Parathyroid adenoma (tissue), 2 donors: ENCODE results near the gene FAM120B.
A peak's percentile ranks its signal among the peaks of the same experiment; 100 is the strongest.

Source experiments
- H2AFZ ChIP-seq: fragments of 300-600 bp; sonication (generic); one replicate; pipeline ENCODE4 v1.7.0; 2017; ENCODE audit warnings: antibody characterized with exemption, mild to moderate bottlenecking
- H3K27ac ChIP-seq: fragments of 300-600 bp; sonication (generic); one replicate; pipeline ENCODE4 v1.7.0; 2017
- H3K27me3 ChIP-seq: fragments of 300-600 bp; sonication (generic); one replicate; pipeline ENCODE4 v1.7.0; 2017; ENCODE audit warnings: low read length; ENCODE audit not compliant: control insufficient read depth, insufficient read depth
- H3K36me3 ChIP-seq: fragments of 300-600 bp; sonication (generic); one replicate; pipeline ENCODE4 v1.7.0; 2017; ENCODE audit warnings: low read length; ENCODE audit not compliant: control insufficient read depth, insufficient read depth
- H3K4me1 ChIP-seq: fragments of 300-600 bp; sonication (generic); one replicate; pipeline ENCODE4 v1.7.0; 2017; ENCODE audit warnings: control low read depth
- H3K4me2 ChIP-seq: fragments of 300-600 bp; sonication (generic); one replicate; pipeline ENCODE4 v1.7.0; 2017; ENCODE audit warnings: low read length
- H3K4me3 ChIP-seq: fragments of 300-600 bp; sonication (generic); one replicate; pipeline ENCODE4 v1.7.0; 2017; ENCODE audit warnings: low read depth, low read length
- H3K79me2 ChIP-seq: fragments of 300-600 bp; sonication (generic); one replicate; pipeline ENCODE4 v1.7.0; 2017; ENCODE audit warnings: control low read depth
- H3K9ac ChIP-seq: fragments of 300-600 bp; sonication (generic); one replicate; pipeline ENCODE4 v1.7.0; 2017; ENCODE audit warnings: mild to moderate bottlenecking
- H3K9me3 ChIP-seq: fragments of 300-600 bp; sonication (generic); one replicate; pipeline ENCODE4 v1.7.0; 2017; ENCODE audit warnings: low read length; ENCODE audit not compliant: control insufficient read depth
- TF ChIP-seq, protein P1 (sequence below): fragments of 300-600 bp; sonication (generic); IDR thresholded peaks from one replicate; pipeline ENCODE4 v1.7.0; 2017; ENCODE audit warnings: antibody characterized with exemption, mild to moderate bottlenecking
- donor health status: primary hyperparathyroidism.

The FAM120B gene

DNA sequence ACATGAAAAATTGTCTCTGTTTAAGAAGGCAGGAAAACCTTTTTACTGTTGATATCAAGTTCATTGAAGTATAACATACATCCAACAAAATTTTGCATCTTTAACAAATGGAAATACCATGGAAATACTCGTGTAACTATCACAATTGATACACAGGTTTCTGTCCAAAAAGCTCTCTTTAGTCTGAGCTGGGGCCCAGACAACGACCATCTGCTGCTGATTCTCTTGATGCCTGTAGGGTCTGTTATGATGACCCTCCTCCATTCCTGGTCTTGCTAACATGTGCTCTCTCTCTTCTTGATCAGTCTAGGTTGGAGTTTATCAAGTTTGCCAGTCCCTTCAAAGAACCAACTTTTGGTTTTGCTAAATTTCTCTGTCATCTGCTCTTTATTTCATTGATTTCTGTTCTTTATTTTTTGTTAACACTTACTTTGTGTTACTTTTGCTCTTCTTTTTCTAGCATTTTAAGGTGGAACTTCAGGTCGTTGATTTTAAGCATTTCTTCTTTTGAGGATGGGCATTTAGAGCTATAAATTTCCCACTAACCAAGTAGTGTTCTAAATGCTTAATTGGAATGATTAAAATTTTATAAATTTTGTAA is 129.8 kb downstream of the FAM120B start:
- Histone ChIP-seq H3K9ac (no peak overlapping the region), H3K27me3 (no peaks in the 10 kb centered on the region), H3K4me2 (no peak overlapping the region), H3K4me1 (peaks cover 7% of the 10 kb centered on the region), H3K4me3 (no peak overlapping the region), H3K9me3 (no peaks in the 10 kb centered on the region), H2AFZ (no peak overlapping the region), H3K79me2 (no peaks in the 10 kb centered on the region), H3K27ac (no peak overlapping the region), H3K36me3 (no peaks in the 10 kb centered on the region)
- TF ChIP-seq, protein P1, sequence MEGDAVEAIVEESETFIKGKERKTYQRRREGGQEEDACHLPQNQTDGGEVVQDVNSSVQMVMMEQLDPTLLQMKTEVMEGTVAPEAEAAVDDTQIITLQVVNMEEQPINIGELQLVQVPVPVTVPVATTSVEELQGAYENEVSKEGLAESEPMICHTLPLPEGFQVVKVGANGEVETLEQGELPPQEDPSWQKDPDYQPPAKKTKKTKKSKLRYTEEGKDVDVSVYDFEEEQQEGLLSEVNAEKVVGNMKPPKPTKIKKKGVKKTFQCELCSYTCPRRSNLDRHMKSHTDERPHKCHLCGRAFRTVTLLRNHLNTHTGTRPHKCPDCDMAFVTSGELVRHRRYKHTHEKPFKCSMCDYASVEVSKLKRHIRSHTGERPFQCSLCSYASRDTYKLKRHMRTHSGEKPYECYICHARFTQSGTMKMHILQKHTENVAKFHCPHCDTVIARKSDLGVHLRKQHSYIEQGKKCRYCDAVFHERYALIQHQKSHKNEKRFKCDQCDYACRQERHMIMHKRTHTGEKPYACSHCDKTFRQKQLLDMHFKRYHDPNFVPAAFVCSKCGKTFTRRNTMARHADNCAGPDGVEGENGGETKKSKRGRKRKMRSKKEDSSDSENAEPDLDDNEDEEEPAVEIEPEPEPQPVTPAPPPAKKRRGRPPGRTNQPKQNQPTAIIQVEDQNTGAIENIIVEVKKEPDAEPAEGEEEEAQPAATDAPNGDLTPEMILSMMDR: no peak

DNA sequence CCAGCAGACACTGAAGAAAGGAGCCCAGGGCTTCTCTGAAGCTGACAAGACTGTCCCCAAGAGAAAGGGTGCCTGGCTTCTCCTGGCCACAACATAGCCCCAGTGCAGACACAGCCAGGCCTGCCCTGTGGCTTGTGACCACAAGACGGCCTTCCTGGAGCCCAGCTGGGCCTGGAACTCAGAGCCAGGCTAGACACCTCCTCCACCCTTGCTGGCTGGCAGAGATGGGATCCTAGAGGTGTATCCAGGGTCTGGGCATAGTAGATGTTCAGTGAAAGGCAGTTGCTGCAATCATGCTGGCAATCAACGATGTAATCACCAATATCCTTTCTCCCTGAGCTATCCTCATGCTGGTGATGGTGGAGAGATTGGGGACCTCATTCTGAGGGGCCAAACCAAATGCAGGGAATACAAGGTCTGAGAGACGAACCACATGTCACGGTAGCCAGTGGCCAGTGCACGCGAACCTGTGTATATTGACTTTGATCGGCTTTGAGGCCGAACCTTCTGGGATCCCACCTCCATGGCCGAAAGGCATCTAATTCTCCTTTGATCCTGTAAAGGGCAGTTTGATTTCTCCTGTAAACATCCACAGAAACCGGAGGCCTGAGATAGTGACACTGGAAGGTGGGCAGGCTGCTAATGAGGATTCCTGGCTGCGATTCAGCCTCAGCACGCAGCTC is 131.3 kb downstream of the FAM120B start:
- H2AFZ ChIP-seq: peak overlapping the region; percentile 64
- H3K4me1 ChIP-seq: peaks cover 7% of the 10 kb centered on the region
- H3K4me2 ChIP-seq: peak overlapping the region; percentile 48
- H3K9me3 ChIP-seq: no peaks in the 10 kb centered on the region
- TF ChIP-seq, protein P1: no peak
- no peak overlapping the region for H3K27ac ChIP-seq
- no peaks in the 10 kb centered on the region for H3K27me3 ChIP-seq
- no peak overlapping the region for H3K4me3 ChIP-seq
- H3K36me3 ChIP-seq: no peaks in the 10 kb centered on the region
- H3K79me2 ChIP-seq: no peaks in the 10 kb centered on the region
- H3K9ac ChIP-seq: no peak overlapping the region

DNA sequence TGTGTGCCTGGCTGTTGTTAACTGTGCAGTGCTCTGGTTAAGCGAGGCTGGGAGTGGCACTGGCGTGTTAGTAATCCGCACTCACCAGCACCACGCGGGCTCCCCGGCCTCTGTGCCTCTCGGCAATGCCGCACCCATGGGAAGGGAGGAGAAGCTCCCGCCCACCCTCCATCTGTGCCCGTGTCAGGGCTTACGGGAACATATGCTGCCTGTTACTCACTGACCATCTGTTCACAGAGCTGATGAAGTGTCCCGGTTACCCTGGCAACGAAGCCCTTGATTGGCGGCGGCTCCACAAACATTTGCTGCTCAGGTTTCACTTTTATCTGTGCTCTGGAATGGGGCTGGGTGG is 131.8 kb downstream of the FAM120B start:
- H3K4me1 ChIP-seq: peaks cover 7% of the 10 kb centered on the region
- no peak overlapping the region for H3K4me3 ChIP-seq
- H3K9ac ChIP-seq: no peak overlapping the region
- no peaks in the 10 kb centered on the region for H3K79me2 ChIP-seq
- TF ChIP-seq, protein P1: no peak
- H3K9me3 ChIP-seq: no peaks in the 10 kb centered on the region
- H3K27me3 ChIP-seq: no peaks in the 10 kb centered on the region
- peak overlapping the region; percentile 48 for H3K4me2 ChIP-seq
- no peak overlapping the region for H3K27ac ChIP-seq
- no peaks in the 10 kb centered on the region for H3K36me3 ChIP-seq
- peak overlapping the region; percentile 64 for H2AFZ ChIP-seq

DNA sequence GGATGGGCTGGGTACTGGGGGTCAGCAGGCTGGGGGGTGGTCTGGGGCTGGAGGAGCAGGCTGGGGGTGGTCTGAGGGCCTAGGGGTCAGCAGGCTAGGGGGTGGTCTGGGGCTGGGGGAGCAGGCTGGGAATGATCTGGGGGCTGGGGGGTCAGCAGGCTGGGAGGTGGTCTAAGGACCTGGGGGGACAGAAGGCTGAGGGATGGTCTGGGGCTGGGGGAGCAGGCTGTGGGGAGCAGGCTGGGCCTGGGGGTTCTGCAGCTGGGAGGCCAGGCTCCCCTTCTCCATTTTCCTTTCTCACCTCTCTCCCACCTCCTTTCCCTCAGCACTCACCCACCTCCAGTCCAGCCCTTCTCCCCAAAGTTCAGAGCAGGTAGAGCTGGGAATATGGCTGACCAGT is 132.3 kb downstream of the FAM120B start:
- peaks cover 7% of the 10 kb centered on the region for H3K4me1 ChIP-seq
- H3K79me2 ChIP-seq: no peaks in the 10 kb centered on the region
- no peak overlapping the region for H3K4me2 ChIP-seq
- TF ChIP-seq, protein P1: no peak
- no peaks in the 10 kb centered on the region for H3K36me3 ChIP-seq
- H3K9ac ChIP-seq: no peak overlapping the region
- H3K9me3 ChIP-seq: no peaks in the 10 kb centered on the region
- H2AFZ ChIP-seq: no peak overlapping the region
- H3K27me3 ChIP-seq: no peaks in the 10 kb centered on the region
- H3K4me3 ChIP-seq: no peak overlapping the region
- H3K27ac ChIP-seq: no peak overlapping the region
